Heart right ventricle (tissue), 16 donors: ENCODE results near the gene ZNF511. TPM values are rescaled to one million over a fixed set of nuclear protein-coding genes. Genes with fewer than 3 reads are reported as not detected.

Experiments used
- ATAC-seq, 8 donors: fragments of 200-7000 bp; cut with Tn5 transposase; one replicate each; pipeline ENCODE4 v1.9.1; 2020; ENCODE audit warnings: mild to moderate bottlenecking in 8 of 8, moderate library complexity in 8 of 8, moderate number of reproducible peaks in 1 of 8
- DNase-seq, 2 donors: peaks; one replicate each; pipeline ENCODE4 v3.0.0-alpha.2; 2020
- H3K27ac ChIP-seq, 10 donors: fragments of 200-600 bp; sonication (generic) in 2 of 10; one replicate each; pipeline versions ENCODE4 v1.5.0 to v1.8.0; 2020 to 2022; ENCODE audit warnings: mild to moderate bottlenecking in 3 of 10
- H3K27me3 ChIP-seq, 7 donors: fragments of 200-600 bp; one replicate each; pipeline ENCODE4 v1.8.0; 2021 to 2022; ENCODE audit warnings: mild to moderate bottlenecking in 2 of 7
- H3K36me3 ChIP-seq, 9 donors: fragments of 200-600 bp; sonication (generic) in 1 of 9; one replicate each; pipeline versions ENCODE4 v1.5.0 to v1.8.0; 2020 to 2022; ENCODE audit warnings: mild to moderate bottlenecking in 2 of 9
- H3K4me1 ChIP-seq, 9 donors: fragments of 200-600 bp; sonication (generic) in 1 of 9; one replicate each; pipeline versions ENCODE4 v1.5.0 to v1.8.0; 2020 to 2022; ENCODE audit warnings: mild to moderate bottlenecking in 4 of 9
- H3K4me3 ChIP-seq, 10 donors: fragments of 200-600 bp; sonication (generic) in 2 of 10; one replicate each; pipeline versions ENCODE4 v1.5.0 to v1.8.0; 2020 to 2022; ENCODE audit warnings: mild to moderate bottlenecking in 7 of 10, moderate library complexity in 2 of 10
- H3K9me3 ChIP-seq, 11 donors: fragments of 200-600 bp in 10 of 11; sonication (generic) in 2 of 11; one replicate each; pipeline versions ENCODE4 v1.5.0 to v1.8.0; 2013 to 2022; ENCODE audit warnings: mild to moderate bottlenecking in 2 of 11, control low read depth in 1 of 11, moderate library complexity in 1 of 11
- CTCF ChIP-seq, 9 donors: fragments of 200-600 bp; sonication (generic) in 2 of 9; IDR thresholded peaks; one replicate each; pipeline versions ENCODE4 v1.5.0 to v1.8.0; 2021 to 2022; ENCODE audit warnings: antibody characterized with exemption in 9 of 9, mild to moderate bottlenecking in 5 of 9, moderate library complexity in 1 of 9
- WGBS, 2 donors: extraction: QIAGEN DNeasy Blood & Tissue Kit; methylation state at CpG; one replicate each; pipeline ENCODE4 v1.1.7; 2013; ENCODE audit warnings: inconsistent platforms in 1 of 2; 5-methylcytosine and 5-hydroxymethylcytosine counted together
- intact Hi-C, 10 donors: fragments of 100-400 bp; cut with DNase I; formaldehyde crosslinking; loops; one replicate each; pipeline versions ENCODE4 v1.11.1 to v1.14.2; 2022
- polyA plus RNA-seq, 2 donors: library from polyadenylated mRNA; stranded (reverse); fragments of 200-250 nt; gene quantifications; one replicate each; pipeline ENCODE4 v1.2.3, GENCODE V29; 2013
- total RNA-seq, 10 donors: library from RNA; stranded (reverse); fragmentation: NEBNext Ultra II Directional in 3 of 10; extraction: Animal tissue kit (Norgen Biotek cat#: 25700) in 3 of 10; gene quantifications; one replicate each; pipeline versions ENCODE4 v1.2.1 to v1.2.4, GENCODE V29; 2021 to 2023
- donor health status: Arrhythmogenic right ventricular cardiomyopathy.
- donor health status: ischemic (EF 13 %, LVEDD 7.1; RV severe dilation, severe dysfunction).
- donor health status: healthy with polysubstance abuse.
- donor health status: DM: no; HTN: yes; CAD: no.
- donor health status: DM: no; HTN: no; CAD: no.
- donor health status: ischemic (EF 25% LVEDD 6.9; RV normal size, moderate dysfunction).
- donor health status: ischemic (EF 25% LVEDD 5.7; RV mildly dilated, moderate dysfunction).
- donor health status: healthy.
- donor health status: DM: yes; HTN: yes; CAD: no.
- donor health status: Ischemic cardiomyopathy.
- donor health status: ischemic (EF 35%, LVEDD 5.7; RV mildly dilated, moderate dysfunction).
- donor health status: nonischemic (EF 11% LVEDD 7.7; RV severe dilation, severe dysfunction).
- donor health status: DM: yes; HTN: yes; CAD: no.
- donor health status: PGD.
- donor health status: ischemic (EF 29% LVEDD 5.4; RV normal size, mild dysfunction).
- donor health status: nonischemic (EF 23%, LVEDD 6.1; RV moderate dilation, normal function).

ZNF511 gene
- total and polyA plus RNA-seq, 12 donors, result 30.6 to 129 (median 43.5) TPM

GRCh38 chr10:133326745-133327650 lies 18.3 kb downstream of the ZNF511 start:
- Histone ChIP-seq H3K36me3 (no peaks in the 10 kb centered on the region), H3K9me3 (no peaks in the 10 kb centered on the region), H3K4me1 (peaks cover 5 to 25% (median 15%) of the 10 kb centered on the region in 9 donors), H3K4me3 (no peak overlapping the region), H3K27me3 (peaks cover 27 to 70% (median 65%) of the 10 kb centered on the region in 7 donors), H3K27ac (no peak overlapping the region)
- ATAC-seq (no peak), DNase-seq (no peak)
- no peak for TF ChIP-seq CTCF (IDR thresholded peaks at IDR 0.05)
- intact Hi-C loops, result loop anchor here in 7 of 10 donors (5.0 to 10.0 kb wide), 4 partner anchors 188 to 280 kb away; partner anchors contain the start of gene CYP2E1 (in 5 of the 7)
- 25 to 43% methylated on average over 28 of the region's 28 CpGs for WGBS, 2 donors

- DNase-seq (no peak), ATAC-seq (no peak)
- Histone ChIP-seq H3K4me3 (no peak overlapping the region), H3K36me3 (no peaks in the 10 kb centered on the region), H3K27me3 (peaks cover 29 to 78% (median 74%) of the 10 kb centered on the region in 7 donors), H3K4me1 (peaks cover 5 to 25% (median 15%) of the 10 kb centered on the region in 9 donors), H3K9me3 (no peaks in the 10 kb centered on the region), H3K27ac (no peak overlapping the region)
- intact Hi-C loops, result loop anchor here in 7 of 10 donors (5.0 to 10.0 kb wide), 4 partner anchors 187 to 279 kb away; partner anchors contain the start of gene CYP2E1 (in 5 of the 7)
- 42 to 49% methylated on average over 12 of the region's 12 CpGs for WGBS, 2 donors
- no peak for TF ChIP-seq CTCF (IDR thresholded peaks at IDR 0.05)
Observed at GRCh38 chr10:133327651-133328357, 19.1 kb downstream of the ZNF511 start.

DNA sequence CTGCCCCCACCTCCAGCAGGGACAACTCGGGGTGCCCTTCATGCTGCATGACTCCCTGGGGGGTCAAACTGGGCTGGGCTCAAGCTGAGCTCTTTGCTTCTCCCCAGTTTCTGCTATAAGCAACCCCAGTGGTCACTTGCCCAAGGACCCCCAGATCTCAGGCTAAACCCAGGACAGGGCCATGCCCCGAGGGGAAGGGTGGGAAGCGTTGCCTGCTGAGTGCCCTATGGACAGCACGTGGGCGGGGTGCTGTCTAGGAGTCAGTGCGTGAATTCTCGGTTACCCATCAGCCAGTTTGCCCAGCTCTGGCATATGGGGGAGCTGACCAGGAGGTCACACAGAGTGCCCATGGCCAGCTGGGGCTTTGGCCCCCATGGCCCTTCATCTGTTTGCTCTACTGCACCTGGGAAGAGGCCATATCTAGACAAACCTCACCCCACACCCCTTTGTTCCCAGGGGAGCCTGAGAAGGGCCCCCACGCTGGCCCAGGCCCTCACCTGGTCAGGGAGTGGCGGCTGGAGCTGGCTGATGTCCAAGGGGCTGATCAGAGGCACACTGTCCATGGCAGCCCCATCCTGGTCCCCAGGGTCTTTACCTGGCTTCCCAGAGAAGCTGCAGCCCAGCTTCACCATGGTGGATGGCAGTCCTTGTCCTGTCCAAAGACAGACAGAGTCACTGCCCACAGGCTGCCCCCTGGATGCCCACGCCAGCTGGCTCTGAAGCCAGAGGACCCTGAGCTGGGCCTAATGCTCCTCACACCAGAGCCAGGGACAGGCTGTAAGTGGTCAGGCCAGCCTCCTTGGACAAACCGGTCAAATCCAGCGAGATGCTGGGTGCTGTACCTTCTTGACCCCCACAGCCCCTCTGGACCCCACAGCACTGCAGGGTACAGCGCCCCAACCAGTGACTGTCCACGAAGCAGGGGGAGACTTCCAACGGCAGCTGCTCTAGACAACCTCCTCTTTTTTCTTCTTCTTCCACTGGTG lies 19.9 kb downstream of the ZNF511 start:
- ATAC-seq (no peak), DNase-seq (no peak)
- intact Hi-C loops, result loop anchor here in 7 of 10 donors (5.0 to 10.0 kb wide), 4 partner anchors 186 to 279 kb away; partner anchors contain the start of gene CYP2E1 (in 5 of the 7)

More for the DNA sequence above, 19.9 kb downstream of the ZNF511 start:
- peaks cover 5 to 25% (median 15%) of the 10 kb centered on the region in 9 donors for H3K4me1 ChIP-seq
- 79 to 84% methylated on average over 15 of the region's 15 CpGs for WGBS, 2 donors
- H3K9me3 ChIP-seq, result no peaks in the 10 kb centered on the region
- TF ChIP-seq CTCF (IDR thresholded peaks at IDR 0.05), result no peak
- H3K27me3 ChIP-seq, result peaks cover 29 to 81% (median 80%) of the 10 kb centered on the region in 7 donors
- no peak overlapping the region for H3K4me3 ChIP-seq
- no peaks in the 10 kb centered on the region for H3K36me3 ChIP-seq
- H3K27ac ChIP-seq, result no peak overlapping the region
